GM18907 (cell line): ENCODE results near the gene APOL2.
"Not testable (repeated sequence)": the region's sequence is repeated elsewhere in the genome, so short reads cannot be mapped to it uniquely, and the experiment has no call there.

Source experiments
- ATAC-seq: cut with Tn5 transposase; IDR thresholded peaks from one replicate; pipeline ENCODE4 v1.9.1; 2021; ENCODE audit warnings: mild to moderate bottlenecking, moderate library complexity; ENCODE audit not compliant: unreplicated experiment

APOL2 gene

DNA sequence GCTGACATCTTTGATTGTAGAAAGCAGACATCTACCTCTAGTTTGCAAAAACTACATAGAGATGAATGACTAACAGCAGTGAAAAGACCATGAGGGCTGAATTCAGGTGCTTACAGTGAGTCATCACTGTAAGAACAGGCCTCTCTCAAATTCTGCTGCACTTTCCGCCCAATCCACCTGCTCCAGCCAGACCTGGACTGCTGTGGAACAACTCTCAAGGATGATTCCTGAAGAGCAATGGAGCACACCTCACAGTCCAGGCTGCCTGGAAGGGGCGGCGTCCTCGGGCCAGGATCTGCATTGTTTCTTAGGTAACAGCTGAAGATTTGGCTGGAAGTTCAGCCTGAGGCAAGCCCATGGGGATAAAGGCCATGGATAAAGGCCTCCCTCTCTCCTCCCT lies 15.1 kb downstream of the APOL2 start:
- no peak for ATAC-seq

DNA sequence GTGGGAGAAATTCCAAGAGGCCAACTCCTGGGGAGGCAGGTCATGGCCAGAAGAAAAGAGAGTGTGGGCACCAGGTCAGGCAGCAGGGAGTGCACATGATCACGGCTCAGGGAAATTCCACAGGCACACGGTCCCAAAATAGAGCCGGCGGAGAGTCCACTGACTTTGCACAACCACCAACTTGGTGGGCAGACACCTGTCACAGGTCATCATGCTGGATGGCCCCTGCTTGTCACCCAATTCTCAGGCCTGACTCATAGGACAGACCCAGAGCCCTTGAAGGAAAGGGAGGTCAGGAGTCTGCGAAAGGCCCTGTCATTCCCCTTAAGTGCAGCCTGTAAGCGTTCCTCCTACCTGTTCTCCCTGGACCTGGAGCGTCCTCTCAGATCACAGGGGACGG lies 15.8 kb downstream of the APOL2 start:
- no peak for ATAC-seq

DNA sequence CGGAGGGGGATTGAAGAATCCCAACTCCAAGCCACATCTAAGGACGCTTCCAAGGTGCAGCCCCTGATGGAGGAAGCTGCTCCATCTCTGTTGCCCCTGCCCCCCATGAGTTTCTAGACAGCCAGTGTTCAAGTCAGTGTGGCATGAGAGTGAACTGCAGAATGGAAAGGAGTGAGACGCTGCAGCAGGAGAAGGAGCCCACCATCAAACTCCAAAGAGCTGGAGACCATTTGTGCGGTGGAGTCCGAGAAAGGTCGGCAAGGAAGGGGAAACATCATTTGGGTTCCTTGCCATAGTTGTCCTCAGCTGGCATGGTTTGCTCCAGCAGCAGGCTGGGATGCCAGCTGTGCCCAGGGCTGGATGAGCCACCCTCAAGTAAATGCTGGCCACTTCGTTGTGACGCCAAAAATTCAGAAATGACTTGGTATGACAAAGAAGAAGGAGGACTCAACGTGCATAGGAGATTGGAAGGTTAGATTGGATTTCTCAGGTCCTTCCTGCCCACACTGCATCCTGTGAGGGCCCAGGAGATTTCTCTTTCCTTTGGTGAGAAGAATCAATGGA lies 16.4 kb downstream of the APOL2 start:
- no peak for ATAC-seq

GRCh38 chr22:36221799-36222751 lies 17.3 kb downstream of the APOL2 start:
- ATAC-seq = no peak

GRCh38 chr22:36220451-36220921 lies 18.8 kb downstream of the APOL2 start:
- no peak for ATAC-seq

- no peak for ATAC-seq
Measured at GRCh38 chr22:36218648-36219193, 20.6 kb downstream of the APOL2 start.

- ATAC-seq = no peak
Measured at GRCh38 chr22:36215981-36216380, 23.3 kb downstream of the APOL2 start.

DNA sequence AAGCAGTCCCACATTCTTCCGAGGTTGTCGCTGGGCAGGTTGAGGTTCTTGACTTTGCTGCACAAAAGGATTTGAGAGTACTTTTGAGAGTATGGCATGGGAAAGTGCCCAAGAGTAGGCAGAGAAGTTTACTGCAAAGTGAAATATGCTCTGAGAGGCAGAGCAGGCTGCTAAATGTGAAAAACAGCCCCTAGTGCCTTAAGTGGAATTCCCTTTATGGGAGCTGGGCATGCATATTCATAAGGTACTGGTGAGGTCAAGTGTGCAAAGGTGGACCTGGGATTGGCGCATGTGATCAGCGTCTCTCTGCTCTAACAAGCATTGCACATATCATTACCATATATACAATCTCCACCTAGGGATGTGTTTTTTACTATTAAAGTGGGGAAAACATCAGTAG lies 25.7 kb downstream of the APOL2 start:
- ATAC-seq = no peak

GRCh38 chr22:36212901-36213300 lies 26.4 kb downstream of the APOL2 start:
- ATAC-seq = no peak

GRCh38 chr22:36211237-36211861 lies 28.0 kb downstream of the APOL2 start:
- no peak for ATAC-seq

DNA sequence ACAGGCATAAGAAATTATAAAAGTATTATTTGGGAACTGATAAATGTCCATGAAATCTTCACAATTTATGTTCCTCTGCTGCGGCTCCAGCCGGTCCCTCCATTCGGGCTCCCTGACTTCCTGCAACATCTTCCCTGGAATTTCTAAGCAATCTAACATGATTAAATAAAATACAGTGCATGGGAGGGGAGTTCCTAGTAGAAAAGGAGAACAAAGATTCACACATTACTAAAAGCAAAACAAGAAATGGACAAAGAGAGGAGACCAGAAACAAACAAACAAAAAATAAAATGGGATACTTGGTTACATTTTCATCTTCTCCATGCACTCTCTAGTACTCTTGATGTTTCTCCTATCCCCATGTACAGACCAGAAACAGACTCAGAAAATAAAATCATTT lies 29.1 kb downstream of the APOL2 start:
- no peak for ATAC-seq

- not testable (repeated sequence) for ATAC-seq
Measured at GRCh38 chr22:36209488-36209908, 29.8 kb downstream of the APOL2 start.

DNA sequence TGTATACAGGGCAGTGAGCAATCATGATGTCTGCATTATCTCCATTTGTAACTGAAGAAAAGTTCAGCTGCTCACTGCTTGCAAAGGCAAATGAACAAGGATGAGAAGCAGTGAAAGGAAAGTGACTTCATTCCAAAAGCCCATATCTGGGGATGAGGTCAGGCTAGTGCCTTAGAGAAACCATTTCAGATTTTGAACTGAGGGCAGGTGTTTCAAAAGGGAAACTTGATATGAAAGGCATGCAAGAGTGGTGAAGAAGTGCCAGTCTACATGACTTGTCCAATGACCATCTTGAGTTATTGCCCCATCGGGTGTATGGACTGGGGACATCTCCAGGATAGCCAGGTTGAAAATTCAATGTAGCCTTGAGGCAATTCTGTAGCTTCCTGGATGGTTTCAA lies 30.4 kb downstream of the APOL2 start:
- ATAC-seq = no peak

DNA sequence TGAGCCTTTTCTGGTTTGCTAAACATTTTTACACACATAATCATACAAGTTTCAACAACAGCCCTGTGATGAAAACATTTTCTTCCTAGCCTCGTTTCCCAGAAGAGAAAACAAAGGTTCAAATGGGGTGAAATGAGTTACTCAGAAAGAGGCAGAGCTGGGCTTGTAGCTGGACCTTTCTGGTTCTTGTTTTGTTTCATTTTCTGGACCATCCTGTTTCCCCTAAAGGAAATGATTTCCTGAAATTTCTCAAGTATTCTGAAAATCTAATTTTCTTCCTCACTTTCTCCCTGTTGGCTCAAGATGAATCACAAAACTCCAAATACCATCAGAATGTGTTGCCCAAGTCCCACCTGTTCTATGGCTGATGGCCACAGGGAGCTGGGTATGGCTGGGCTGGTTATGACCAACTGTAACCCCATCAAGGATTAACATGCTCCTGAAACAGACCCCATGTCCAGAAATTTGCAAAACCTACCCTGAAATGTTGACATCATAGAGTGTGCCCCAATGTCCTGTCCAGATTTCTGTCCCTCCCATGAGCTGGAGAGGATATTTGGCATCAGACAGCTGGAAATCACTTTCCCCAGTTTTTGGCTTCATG lies 31.1 kb downstream of the APOL2 start:
- no peak for ATAC-seq

GRCh38 chr22:36206255-36206654 lies 33.1 kb downstream of the APOL2 start:
- ATAC-seq = no peak

GRCh38 chr22:36205573-36205972 lies 33.8 kb downstream of the APOL2 start:
- not testable (repeated sequence) for ATAC-seq

DNA sequence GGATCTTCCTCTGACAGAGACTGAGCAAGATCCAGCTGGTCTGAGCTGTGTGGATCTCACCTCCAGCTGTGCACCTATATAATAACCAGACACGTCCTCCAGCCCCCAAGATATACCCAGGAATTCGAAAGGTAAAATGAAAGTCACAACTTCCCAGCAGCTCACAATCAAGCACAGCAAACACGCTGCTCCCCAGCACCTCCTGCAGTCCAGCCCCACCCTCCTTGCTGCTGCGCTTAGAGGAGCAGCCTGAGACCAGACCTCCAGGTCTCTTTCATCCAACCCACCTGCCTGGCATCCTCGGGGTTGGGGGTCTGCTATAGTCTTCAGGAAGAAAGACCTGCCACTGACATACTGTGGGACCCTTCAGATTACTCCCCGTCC lies 34.7 kb downstream of the APOL2 start:
- ATAC-seq = no peak

GRCh38 chr22:36204001-36204631 lies 35.2 kb downstream of the APOL2 start:
- ATAC-seq = no peak

DNA sequence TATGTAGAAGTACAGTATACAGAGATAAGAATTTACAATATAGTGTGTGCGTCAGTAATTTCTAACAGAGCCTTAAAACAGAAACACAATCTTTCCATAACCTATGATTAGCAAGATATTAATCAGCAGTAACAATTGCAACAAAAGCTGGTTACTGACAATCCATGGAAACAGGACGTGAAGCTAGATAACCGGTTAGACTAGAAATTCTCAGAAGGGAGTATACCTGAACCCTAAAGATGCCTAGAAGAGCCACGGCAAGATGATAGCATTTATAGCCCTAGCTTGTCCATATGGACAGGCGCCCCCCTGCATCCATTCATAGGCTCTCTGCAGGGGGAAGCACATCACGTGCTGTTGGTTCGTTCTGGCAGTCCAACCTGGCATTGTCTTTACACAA lies 35.9 kb downstream of the APOL2 start:
- ATAC-seq = not testable (repeated sequence)

- not testable (repeated sequence) for ATAC-seq
Measured at GRCh38 chr22:36202906-36203305, 36.4 kb downstream of the APOL2 start.
